Right lung (tissue), 10 donors: ENCODE measurements around the gene AGBL2. TPM values are rescaled to one million over a fixed set of nuclear protein-coding genes. Genes with fewer than 3 reads are reported as not detected.
A peak's percentile ranks its signal among the peaks of the same experiment; 100 is the strongest.
"Not testable (repeated sequence)": the region's sequence is repeated elsewhere in the genome, so short reads cannot be mapped to it uniquely, and the experiment has no call there.

Source experiments
- DNase-seq, 2 donors: peaks; one replicate each; pipeline ENCODE4 v3.0.0-alpha.2; 2013
- long read RNA-seq, 8 donors: transcript quantifications; one replicate each; lab custom pipeline, GENCODE V29; 2026
- polyA plus RNA-seq, 5 donors: library from polyadenylated mRNA; unstranded; fragments of 120-200 nt; gene quantifications; one replicate each; pipeline versions ENCODE4 v1.2.1 to v1.2.3, GENCODE V29; 2013; ENCODE audit warnings: inconsistent platforms in 1 of 5, low replicate concordance in 1 of 5; ENCODE audit not compliant: insufficient read length in 5 of 5, insufficient read depth in 1 of 5

AGBL2 gene, protein sequence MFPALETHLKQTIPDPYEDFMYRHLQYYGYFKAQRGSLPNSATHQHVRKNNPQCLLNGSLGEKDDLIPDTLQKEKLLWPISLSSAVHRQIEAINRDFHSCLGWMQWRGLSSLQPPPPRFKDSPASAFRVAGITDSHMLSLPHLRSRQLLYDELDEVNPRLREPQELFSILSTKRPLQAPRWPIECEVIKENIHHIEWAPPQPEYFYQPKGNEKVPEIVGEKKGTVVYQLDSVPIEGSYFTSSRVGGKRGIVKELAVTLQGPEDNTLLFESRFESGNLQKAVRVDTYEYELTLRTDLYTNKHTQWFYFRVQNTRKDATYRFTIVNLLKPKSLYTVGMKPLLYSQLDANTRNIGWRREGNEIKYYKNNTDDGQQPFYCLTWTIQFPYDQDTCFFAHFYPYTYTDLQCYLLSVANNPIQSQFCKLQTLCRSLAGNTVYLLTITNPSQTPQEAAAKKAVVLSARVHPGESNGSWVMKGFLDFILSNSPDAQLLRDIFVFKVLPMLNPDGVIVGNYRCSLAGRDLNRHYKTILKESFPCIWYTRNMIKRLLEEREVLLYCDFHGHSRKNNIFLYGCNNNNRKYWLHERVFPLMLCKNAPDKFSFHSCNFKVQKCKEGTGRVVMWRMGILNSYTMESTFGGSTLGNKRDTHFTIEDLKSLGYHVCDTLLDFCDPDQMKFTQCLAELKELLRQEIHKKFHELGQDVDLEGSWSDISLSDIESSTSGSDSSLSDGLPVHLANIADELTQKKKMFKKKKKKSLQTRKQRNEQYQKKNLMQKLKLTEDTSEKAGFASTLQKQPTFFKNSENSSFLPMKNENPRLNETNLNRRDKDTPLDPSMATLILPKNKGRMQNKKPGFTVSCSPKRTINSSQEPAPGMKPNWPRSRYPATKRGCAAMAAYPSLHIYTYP
- 10 to 100 TPM in 3 of 5 donors, 1 to 10 TPM in 2; 7.7 to 15.8 (median 10.6) TPM for polyA plus RNA-seq
- long read RNA-seq, donor 1, partial matches to known transcripts: 5 of 5 reads
- long read RNA-seq, donor 1, other reads (novel, unspliced or antisense): 0 of 5 reads
- long read RNA-seq, donor 2: 0 reads
- long read RNA-seq, donor 3, partial matches to known transcripts: 0 of 1 reads
- long read RNA-seq, donor 3, other reads (novel, unspliced or antisense): 0 of 1 reads
- long read RNA-seq, donor 4: 0 reads
- long read RNA-seq, donor 5: 0 reads
- long read RNA-seq, donor 6, partial matches to known transcripts: 0 of 2 reads
- long read RNA-seq, donor 6, other reads (novel, unspliced or antisense): 0 of 2 reads
- long read RNA-seq, donor 7: 0 reads
- long read RNA-seq, donor 8: 0 reads

DNA sequence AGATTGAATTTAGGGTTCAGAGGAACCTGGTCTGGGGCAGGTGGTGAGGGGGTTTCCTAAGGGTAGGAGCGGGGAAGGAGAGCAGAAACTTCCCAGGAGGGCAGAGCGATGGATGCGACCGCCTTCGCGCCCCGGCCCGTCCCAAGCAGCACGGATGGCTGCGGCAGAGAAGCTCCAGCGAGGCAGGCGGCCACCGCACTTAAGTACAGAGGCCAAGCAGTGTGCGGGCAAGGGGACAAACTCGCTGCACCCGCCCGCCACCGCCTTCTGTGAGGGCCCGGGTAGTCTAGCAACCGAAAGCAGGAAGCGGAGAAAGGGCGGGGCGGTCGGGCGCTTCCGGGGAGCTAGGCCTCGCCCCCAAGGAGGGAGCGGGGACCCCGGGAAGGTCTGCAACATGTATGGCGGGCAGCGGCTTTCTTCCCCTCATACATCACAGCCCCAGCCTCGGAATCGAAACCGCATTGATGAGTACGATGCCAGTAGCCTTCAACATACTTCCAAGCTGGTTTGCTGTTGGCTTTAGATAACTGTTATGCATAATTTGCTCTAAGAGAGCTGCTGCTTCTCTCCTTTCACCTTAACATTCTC is at the start of gene AGBL2:
AGBL2 (minus strand) TSS at position 288 of the 588 bp plus-strand sequence. CDS start 719 bp downstream, outside the sequence.
- DNase-seq: peak; percentile 66 to 68

DNA sequence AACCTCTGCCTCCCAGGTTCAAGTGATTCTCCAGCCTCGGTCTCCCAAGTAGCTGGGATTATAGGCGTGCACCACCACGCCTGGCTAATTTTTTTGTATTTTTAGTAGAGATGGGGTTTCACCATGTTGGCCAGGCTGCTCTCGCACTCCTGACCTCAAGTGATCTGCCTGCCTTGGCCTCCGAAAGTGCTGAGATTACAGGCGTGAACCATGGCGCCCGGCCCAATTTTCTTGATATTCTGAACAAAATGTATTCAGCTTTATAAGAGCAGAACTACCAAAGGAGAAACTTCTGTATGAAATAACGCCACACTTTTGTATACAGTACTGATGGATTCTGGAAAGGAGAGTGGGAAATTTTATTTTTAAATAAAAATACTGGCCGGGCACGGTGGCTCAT is 44.1 kb upstream of the AGBL2 start:
- not testable (repeated sequence) for DNase-seq

DNA sequence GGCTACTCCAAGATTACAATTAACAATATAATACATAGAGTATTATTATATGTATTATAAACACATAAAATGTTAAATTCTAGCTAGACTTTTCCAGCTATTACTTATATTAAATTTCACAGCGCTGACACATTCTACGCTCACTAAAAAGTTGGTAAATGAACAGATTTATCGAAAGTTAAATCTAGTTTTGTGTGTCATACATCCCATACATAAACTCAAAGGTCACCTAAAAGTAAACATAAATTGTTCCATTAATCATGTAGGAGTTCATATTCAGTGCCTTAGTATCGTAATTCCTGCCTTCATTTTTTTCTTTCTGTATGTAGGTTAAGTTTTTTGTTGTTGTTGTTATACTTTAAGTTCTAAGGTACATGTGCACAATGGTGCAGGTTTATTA is 41.0 kb upstream of the AGBL2 start:
- no peak for DNase-seq

DNA sequence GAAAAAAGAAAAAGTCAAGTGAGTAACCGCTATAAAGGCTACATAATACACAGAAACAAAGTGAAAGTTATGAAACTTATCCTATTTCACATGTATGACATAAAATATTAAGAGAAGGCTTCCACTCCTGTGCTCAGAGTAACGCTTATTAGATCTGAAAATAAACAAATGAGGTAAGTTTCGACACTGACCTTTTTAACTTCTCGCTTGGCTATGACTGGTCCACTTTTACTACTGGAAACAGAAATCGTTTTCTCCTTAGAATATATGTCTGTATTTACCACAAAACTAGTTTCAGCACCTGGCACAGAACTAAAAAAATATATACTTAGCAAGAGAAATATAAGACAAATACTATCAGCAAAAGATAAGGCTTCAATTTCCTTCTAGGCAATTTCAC is 35.6 kb upstream of the AGBL2 start:
- DNase-seq: no peak

DNA sequence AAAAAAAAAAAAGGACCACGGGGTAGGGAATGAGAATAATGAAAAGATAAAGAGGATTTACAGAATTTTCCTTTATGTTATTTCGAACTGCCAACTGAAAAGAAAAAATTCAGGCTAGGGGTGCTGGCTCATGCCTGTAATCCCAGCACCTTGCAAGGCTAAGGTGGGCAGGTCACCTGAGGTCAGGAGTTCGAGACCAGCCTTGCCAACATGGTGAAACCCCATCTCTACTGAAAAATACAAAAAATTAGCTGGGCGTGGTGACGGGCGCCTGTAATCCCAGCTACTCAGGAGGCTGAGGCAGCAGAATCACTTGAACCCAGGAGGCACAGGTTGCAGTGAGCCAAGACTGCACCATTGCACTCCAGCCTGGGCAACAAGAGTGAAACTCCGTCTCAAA is 27.3 kb upstream of the AGBL2 start:
- not testable (repeated sequence) for DNase-seq

DNA sequence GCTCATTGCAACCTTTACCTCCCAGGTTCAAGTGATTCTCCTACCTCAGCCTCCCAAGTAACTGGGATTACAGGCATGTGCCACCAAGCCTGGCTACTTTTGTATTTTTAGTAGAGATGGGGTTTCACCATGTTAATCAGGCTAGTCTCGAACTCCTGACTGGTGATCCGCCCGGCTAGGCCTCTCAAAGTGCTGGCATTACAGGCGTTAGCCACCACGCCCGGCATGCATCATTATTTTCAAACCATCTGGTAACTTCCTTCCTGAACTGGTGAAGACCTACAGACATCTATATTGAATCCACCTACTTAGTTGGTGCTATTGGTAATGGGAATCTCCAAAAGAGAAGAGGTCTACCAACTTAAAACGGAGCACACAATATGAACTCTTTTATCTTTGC is 22.6 kb upstream of the AGBL2 start:
- not testable (repeated sequence) for DNase-seq

DNA sequence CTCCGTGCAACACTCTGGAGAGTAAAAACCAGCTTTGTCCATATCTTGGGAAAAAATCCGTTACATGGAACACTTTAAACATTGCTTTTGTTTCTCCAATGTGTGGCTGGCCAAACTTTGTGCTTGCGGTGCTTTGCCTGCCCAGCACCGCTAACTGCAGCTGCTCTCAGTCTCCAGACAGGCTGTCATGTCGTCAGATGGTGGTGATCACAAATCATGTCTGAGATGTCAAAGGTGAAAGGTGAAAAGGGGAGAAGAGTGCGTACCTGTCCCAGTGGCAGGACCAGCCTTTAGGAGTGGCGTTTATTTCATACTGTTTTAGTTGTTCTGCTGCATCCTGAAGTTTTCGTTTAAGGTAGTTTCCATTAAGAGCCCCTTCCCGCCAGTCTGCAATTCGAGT is 17.1 kb upstream of the AGBL2 start:
- peak; percentile 46 to 55 for DNase-seq

DNA sequence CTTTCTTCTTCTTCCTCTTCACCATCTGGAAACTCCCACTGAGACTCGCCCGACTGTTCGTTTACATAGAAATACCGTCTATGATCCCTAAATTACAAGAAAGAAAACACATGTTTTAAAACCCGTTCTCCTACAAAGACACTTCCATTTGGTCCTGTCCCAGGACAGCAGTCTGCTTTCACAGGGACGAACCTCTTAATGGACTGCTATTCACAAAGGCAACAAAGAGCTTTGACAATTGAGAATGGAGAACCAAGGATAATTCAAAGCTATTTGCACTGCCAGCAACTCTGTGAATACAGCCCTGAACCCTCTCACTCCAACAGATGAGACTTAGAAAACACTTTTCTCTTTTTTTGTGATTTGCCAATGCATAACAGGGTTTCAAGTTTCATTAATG is 16.3 kb upstream of the AGBL2 start:
- no peak for DNase-seq

DNA sequence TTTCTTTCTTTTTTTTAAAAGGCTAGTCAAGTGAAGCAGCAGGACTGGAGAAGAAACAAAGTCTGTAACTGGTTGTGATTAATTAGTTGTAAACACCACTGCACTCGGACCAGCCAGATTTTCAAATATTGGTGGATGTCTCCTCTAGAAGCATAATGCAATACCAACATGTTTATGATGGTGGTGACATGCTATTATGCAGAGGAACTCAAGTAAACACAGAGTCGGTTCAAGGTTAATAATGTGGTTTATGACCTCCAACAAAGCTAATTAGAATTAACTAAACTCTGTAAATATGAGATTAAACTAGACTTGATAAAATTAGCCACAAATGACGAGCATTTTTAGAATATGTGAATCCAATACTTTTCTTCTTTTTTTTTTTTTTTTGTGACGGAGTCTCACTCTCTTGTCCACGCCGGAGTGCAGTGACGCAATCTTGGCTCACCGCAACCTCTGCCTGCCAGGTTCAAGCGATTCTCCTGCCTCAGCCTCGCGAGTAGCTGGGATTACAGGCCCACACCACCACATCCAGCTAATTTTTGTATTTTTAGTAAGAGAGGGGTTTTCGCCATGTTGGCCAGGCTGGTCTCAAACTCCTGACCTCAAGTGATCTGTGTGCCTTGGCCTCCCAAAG is 11.8 kb upstream of the AGBL2 start:
- DNase-seq: no peak

DNA sequence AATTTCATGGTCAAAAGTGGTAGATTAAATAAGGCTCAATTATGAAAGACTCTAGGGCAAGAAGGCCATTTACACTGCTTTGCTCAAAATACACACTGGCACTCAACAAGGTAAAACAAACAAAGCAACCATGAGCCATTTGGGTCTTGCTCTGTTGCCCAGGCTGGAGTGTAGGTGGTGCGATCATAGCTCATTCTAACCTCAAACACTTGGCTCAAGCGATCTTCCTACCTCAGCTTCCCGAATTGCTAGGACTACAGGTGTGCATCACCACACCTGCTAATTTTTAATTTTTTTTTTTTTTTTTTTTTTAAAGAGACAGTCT is 10.9 kb upstream of the AGBL2 start:
- no peak for DNase-seq

DNA sequence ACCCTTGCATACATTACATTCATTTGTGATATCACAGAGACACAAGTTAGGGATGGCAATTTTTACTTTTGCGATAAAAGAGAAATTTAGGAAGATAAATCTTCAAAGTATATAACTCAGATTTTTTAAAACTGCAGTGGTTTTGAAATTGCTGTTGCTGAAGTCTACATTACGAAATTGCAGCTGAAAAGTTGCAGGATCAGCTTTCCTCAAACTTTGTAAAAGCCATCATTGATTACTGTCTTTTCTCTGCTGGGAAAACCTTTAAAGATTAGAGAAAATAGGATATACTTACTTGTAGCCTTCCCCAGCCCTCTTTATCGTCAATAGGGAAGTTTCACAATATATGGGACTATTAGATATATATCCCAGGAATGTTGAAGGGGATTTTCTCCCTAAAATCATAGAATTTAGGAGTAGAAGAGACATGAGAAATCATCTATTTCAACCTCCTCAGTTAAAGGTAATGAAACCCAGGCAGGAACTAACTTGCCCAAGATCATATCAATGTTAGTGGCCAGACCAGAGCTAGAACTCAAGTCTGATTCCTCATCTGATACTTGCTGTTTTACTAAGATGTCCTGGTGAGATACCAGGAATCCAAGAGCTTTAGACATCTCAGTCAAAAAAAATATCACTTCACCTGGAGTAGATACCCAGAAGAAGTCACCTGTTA is 10.4 kb upstream of the AGBL2 start:
- DNase-seq: no peak

DNA sequence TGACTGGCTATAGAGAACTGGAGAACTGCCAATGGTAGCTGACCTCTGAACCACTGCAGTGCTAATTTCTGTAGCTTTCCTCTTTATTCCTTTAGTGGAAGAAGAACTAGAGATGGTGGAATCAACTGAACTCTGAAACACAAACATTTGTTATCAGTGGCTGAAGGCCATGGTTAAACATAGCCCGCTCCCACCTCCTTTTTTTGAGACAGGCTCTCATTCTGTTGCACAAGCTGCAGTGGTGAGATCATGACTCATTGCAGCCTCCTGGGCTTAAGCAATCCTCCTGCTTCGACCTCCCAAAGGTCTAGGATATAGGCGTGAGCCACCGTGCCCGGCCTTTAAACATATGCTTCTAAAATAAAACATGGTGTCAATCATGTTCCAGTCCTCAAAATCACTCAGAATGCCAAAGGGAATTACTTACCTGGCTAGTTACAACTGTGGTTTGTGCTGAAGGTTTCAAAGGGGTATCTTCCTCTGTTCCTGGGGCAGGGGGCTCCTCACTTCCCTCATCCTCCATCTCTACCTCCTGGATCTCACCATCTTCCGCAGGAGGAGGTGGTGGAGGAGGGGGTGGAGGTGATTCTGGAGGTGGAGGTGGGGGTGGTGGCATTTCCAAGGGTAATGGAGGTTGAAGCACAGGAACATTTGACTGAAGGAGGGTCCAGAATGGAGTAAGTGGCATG is 9.0 kb upstream of the AGBL2 start:
- no peak for DNase-seq

DNA sequence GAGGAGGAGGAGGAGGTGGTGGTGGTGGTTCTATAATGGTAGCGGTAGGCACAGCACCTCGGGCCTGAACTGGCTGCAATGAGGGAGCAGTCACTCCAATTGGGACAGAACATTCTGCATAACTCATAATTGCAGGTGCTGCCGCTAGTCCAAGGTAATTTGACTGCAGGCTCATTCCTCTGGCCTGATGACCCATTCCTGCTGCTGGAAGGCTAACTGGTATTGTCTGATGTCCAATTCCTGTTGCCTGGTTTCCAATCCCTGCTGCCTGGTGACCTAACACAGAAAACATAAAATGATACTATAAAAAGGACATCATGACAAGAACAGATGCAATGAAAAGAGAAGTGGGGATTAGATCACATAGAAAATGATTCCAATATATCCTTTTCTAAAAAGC is 7.9 kb upstream of the AGBL2 start:
- DNase-seq: no peak

DNA sequence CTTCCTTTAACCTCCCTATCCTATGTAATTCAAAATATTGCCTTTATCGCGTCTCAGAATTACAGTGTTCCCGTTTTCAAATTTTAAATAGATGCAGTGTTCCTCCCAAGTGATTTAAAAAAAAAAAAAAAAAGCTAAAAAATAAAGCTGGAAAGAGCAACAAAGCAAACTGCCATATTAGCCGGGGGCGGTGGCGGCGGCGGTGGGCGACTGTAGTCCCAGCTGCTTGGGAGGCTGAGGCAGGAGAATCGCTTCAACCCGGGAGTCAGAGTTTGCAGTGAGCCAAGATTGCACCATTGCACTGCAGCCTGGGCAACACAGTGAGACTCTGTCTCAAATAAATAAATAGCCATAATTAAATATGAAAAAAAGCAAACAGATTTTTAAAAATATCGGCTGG is 5.5 kb upstream of the AGBL2 start:
- no peak for DNase-seq

DNA sequence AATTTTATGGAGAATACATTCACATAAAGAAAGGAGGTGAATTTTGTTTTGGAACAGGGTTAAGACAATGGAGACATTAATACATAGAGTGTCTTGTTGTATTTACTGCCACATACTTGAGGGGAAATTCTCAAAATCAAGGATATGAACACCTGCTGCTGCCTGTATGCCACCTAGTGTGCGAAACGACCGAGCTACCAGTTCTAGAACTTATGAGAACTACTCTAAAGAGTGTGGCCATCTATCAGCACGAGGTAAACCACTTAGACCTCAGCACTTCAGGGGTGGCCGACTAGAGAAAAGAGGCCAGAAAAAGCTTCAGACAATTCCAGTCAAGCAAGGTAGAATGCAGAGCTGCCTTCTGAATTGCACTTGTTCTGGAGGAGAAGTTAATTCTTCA is 1.5 kb upstream of the AGBL2 start:
- DNase-seq: no peak

DNA sequence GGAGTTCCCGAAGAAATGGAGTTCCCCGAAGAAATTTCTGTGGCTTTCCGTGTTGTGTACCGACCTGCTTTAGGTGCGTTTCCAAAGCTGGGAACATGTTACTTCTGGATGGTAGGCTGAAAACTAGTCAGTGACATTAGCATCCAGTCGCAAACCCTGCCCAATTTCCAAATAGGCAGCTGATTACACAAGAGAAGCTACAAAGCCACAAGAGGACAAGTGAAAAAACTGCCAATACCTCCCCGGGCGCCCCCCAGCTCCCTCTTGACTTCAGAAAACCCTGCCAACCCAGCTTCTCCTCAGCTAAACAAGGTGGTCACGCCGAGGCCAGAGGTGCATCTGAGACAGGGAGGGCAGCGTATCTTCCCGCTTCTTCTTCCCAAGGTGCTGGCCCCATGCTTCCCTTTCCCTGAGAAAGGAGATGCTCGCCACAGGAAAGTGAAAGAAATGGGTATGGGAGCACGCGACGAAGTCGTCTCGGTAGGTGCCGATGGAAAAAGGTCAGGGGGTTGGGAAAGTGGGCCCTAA is 551 bp downstream of the AGBL2 start:
- peak in 1 of 2 donors; percentile 30 for DNase-seq

DNA sequence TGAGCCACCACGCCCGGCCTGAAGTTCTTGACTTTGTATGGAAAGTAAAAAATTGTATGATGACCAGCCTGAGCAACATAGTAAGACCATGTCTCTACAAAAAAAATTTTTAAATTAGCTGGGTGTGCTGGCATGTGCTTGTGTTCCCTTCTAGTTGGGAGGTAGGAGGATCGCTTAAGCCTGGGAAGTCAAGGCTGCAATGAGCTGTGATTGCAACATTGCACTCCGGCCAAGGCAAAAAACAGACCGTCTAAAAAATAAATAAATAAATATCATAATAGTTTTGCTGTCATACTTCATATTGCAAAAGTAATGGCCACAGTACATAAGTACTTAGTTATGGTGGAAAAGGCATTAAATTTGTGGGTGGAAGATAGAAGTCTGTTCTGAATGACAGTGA is 3.4 kb downstream of the AGBL2 start:
- peak; percentile 53 to 66 for DNase-seq

DNA sequence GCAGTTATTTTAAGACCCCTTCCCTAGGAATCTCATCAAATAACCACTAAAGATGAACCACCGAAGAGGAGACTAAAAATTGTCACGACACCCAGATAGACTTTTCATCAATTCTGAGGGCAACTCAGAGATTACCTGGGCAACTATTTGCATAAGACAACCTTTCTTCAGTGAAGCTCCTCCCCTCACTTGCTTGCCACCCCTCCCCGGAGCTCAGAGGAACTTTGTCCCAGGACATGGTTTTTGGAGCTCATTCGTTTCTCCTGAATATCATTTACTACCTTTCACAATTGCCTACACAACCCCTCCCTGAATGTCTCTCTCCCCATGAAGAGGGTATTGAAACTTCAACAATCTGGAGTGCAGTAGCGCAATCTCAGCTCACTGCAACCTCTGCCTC is 3.9 kb downstream of the AGBL2 start:
- DNase-seq: no peak

DNA sequence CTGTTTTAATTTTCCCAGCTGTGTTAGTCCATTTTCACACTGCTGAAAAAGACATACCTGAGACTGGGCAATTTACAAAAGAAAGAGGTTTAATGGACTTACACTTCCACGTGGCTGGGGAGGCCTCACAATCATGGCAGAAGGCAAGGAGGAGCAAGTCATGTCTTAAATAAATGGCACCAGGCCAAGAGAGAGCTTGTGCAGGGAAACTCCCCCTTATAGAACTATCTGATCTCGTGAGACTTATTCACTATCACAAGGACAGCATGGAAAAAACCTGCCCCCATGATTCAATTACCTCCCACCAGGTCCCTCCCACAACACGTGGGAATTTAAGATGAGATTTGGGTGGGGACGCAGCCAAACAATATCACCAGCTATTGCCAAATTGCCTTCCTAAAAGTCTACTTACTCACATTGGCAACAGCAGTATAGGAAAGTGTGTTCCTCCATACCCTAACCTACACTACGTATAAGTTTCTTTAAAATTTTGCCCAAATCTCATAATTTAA is 7.8 kb downstream of the AGBL2 start:
- not testable (repeated sequence) for DNase-seq
